K562 (cell line): ENCODE results near the gene PDE11A. TPM values are rescaled to one million over a fixed set of nuclear protein-coding genes. Genes with fewer than 3 reads are reported as not detected.

Experiments used
- ATAC-seq: fragments of 200-7000 bp; cut with Tn5 transposase; 3 replicates; pipeline ENCODE4 v1.9.1; 2020; ENCODE audit warnings: moderate library complexity
- BruUV-seq: library from RNA; stranded (reverse); fragments of 400-500 nt; replicated peaks from 2 replicates; lab custom pipeline; 2021; lab: Mats Ljungman, UMichigan
- CTCF ChIA-PET: fragments of 300-600 bp; formaldehyde crosslinking; extraction: SDS; loops from one replicate; lab custom pipeline; 2021; ENCODE audit warnings: low intra/inter-chr PET ratio; lab: Yijun Ruan, JAX
- POLR2A ChIA-PET: fragments of 300-600, 350-650 bp; sonication (Branson Sonifier 250); formaldehyde crosslinking; extraction: SDS; loops from one replicate; lab custom pipeline; 2021; ENCODE audit warnings: antibody characterized with exemption, inconsistent platforms; lab: Yijun Ruan, JAX
- DNase-seq, 4 experiments: peaks; one replicate each; pipeline versions ENCODE4 v3.0.0 to v3.0.0-alpha.2; 2011 to 2018; ENCODE audit warnings: low spot score in 3 of 4, mixed read lengths in 3 of 4; ENCODE audit errors: extremely low read depth in 1 of 4
- FAIRE-seq: peaks from 2 replicates; lab custom pipeline; 2011; peaks lifted over from hg19 to GRCh38; lab: Jason Lieb, UNC
- H2AFZ ChIP-seq: 2 replicates; pipeline ENCODE4 v1.6.0; 2011; ENCODE audit warnings: low read depth, low read length, control low read depth, inconsistent platforms
- H3K27ac ChIP-seq: fragments of 200-600 bp; 3 replicates; pipeline ENCODE4 v1.8.0; 2011; ENCODE audit warnings: low read depth, mild to moderate bottlenecking, control low read depth, inconsistent platforms, low read length, moderate library complexity, mixed read lengths; ENCODE audit errors: extremely low read depth
- H3K27me3 ChIP-seq, 2 experiments: fragments of 300-600 bp in 1 of 2; 2 replicates in 1 of 2; 3 replicates in 1 of 2; pipeline versions ENCODE4 v1.6.0 to v1.8.0; 2011; ENCODE audit warnings: inconsistent platforms in 2 of 2, low read length in 2 of 2, mild to moderate bottlenecking in 1 of 2, mixed read lengths in 1 of 2, moderate library complexity in 1 of 2; ENCODE audit not compliant: control insufficient read depth in 2 of 2, insufficient read depth in 2 of 2
- H3K36me3 ChIP-seq: fragments of 300-600 bp; 3 replicates; pipeline ENCODE4 v1.8.0; 2011; ENCODE audit warnings: mild to moderate bottlenecking, low read length, inconsistent platforms; ENCODE audit not compliant: control insufficient read depth, insufficient read depth
- H3K4me1 ChIP-seq, 2 experiments: fragments of 200-600 bp in 1 of 2; replicated peaks in 1 of 2; 2 replicates in 1 of 2; 3 replicates in 1 of 2; pipeline versions ENCODE4 v1.5.1 to v1.8.0; 2011; ENCODE audit warnings: inconsistent platforms in 2 of 2, low read length in 2 of 2, mild to moderate bottlenecking in 1 of 2, mixed read lengths in 1 of 2, moderate library complexity in 1 of 2; ENCODE audit not compliant: control insufficient read depth in 2 of 2, insufficient read depth in 2 of 2
- H3K4me2 ChIP-seq: 2 replicates; pipeline ENCODE4 v1.6.1; 2011; ENCODE audit warnings: low read length, control low read depth, inconsistent platforms, mixed read lengths; ENCODE audit not compliant: insufficient read depth
- H3K4me3 ChIP-seq: fragments of 200-600 bp; sonication (generic), shearing (Covaris generic); 2 replicates; pipeline ENCODE4 v1.5.1; 2016; ENCODE audit warnings: control low read depth, inconsistent platforms
- H3K79me2 ChIP-seq: fragments of 200-600 bp; 3 replicates; pipeline ENCODE4 v1.8.0; 2011; ENCODE audit warnings: low read length, inconsistent platforms; ENCODE audit not compliant: control insufficient read depth, insufficient read depth
- H3K9ac ChIP-seq, 2 experiments: 2 replicates each; pipeline versions ENCODE4 v1.6.0 to v1.6.1; 2011; ENCODE audit warnings: low read depth in 2 of 2, low read length in 2 of 2, control low read depth in 1 of 2, inconsistent platforms in 1 of 2, mild to moderate bottlenecking in 1 of 2, mixed read lengths in 1 of 2; ENCODE audit not compliant: insufficient read depth in 1 of 2
- H3K9me1 ChIP-seq: one replicate; pipeline ENCODE4 v1.6.0; 2011; ENCODE audit warnings: inconsistent platforms, mild to moderate bottlenecking, low read length, moderate library complexity; ENCODE audit not compliant: control insufficient read depth, insufficient read depth
- H3K9me3 ChIP-seq: replicated peaks from 2 replicates; pipeline ENCODE4 v1.5.1; 2011; ENCODE audit warnings: low read depth, low read length, inconsistent platforms; ENCODE audit not compliant: control insufficient read depth, insufficient read depth
- H4K20me1 ChIP-seq: replicated peaks from 2 replicates; pipeline ENCODE4 v1.6.1; 2011; ENCODE audit warnings: low read length, inconsistent platforms, mixed read lengths; ENCODE audit not compliant: control insufficient read depth, insufficient read depth
- C11orf30 ChIP-seq: fragments of 450-650 bp; IDR thresholded peaks from 2 replicates; pipeline ENCODE4 v1.6.1; 2016; ENCODE audit warnings: low read depth, mild to moderate bottlenecking
- CXXC5 ChIP-seq: fragments of 250-450 bp; sonication (Bioruptor Pico); IDR thresholded peaks from 2 replicates; pipeline ENCODE4 v1.8.0; 2022; ENCODE audit warnings: inconsistent platforms, mild to moderate bottlenecking, moderate library complexity
- HNRNPK ChIP-seq: fragments of 200-400 bp; formaldehyde crosslinking; IDR thresholded peaks from one replicate; pipeline ENCODE4 v1.6.1; 2018; ENCODE audit warnings: mild to moderate bottlenecking, low read depth, low read length; ENCODE audit not compliant: poor library complexity, severe bottlenecking
- LCOR ChIP-seq: sonication (generic); formaldehyde crosslinking; IDR thresholded peaks from 2 replicates; pipeline ENCODE4 v1.8.0; 2022; ENCODE audit warnings: mild to moderate bottlenecking, missing genetic modification reagents
- MAFF ChIP-seq: IDR thresholded peaks from 2 replicates; pipeline ENCODE4 v1.6.1; 2012; ENCODE audit warnings: low read length, improper control_type of control experiment
- MAFG ChIP-seq: fragments of 450-650 bp; conservative IDR thresholded peaks from 2 replicates; pipeline ENCODE4 v1.6.1; 2016; ENCODE audit warnings: missing genetic modification characterization, missing compliant biosample characterization
- MAFK ChIP-seq: IDR thresholded peaks from 2 replicates; pipeline ENCODE4 v1.6.1; 2011; ENCODE audit warnings: low read length, improper control_type of control experiment
- ZNF316 ChIP-seq: fragments of 450-650 bp; IDR thresholded peaks from 2 replicates; pipeline ENCODE4 v1.6.1; 2016
- WGBS: fragments of 100-300 bp; shearing (Covaris generic); methylation state at CpG from one replicate; pipeline ENCODE4 v1.1.6; 2016; ENCODE audit warnings: low coverage, mixed read lengths; ENCODE audit not compliant: insufficient coverage; ENCODE audit errors: missing lambda C conversion rate; 5-methylcytosine and 5-hydroxymethylcytosine counted together
- in situ Hi-C: fragments of 300-500 bp; cut with MboI; formaldehyde crosslinking; loops from 4 replicates; pipeline ENCODE4 v1.15.0; 2018; ENCODE audit warnings: inconsistent platforms, mixed read lengths
- intact Hi-C: fragments of 100-400 bp; cut with micrococcal nuclease; formaldehyde crosslinking; loops from 2 replicates; pipeline ENCODE4 v1.14.2; 2022
- polyA plus RNA-seq, 8 experiments: library from polyadenylated mRNA; depleted of rRNA in 4 of 8; stranded (reverse) in 5 of 8; unstranded in 3 of 8; fragments of >200 nt; fragmentation: Nextera tagmentation in 2 of 8; fragmentation: Illumina TruSeq in 1 of 8; extraction: Ambion mirVana in 2 of 8; extraction: Trizol in 1 of 8; gene quantifications; 2 replicates each; pipeline versions ENCODE4 v1.2.1 to v1.2.3, GENCODE V29; 2011 to 2014; ENCODE audit warnings: inconsistent platforms in 1 of 8, missing spikeins in 1 of 8
- total RNA-seq, 7 experiments: library from RNA; depleted of rRNA in 6 of 7; stranded (reverse); fragments of >200 nt in 6 of 7; fragmentation: Illumina TruSeq in 2 of 7; extraction: Trizol in 2 of 7; gene quantifications; 2 replicates each; pipeline versions ENCODE4 v1.2.1 to v1.2.3, GENCODE V29; 2011 to 2021; ENCODE audit warnings: low replicate concordance in 1 of 7

Gene PDE11A
- total and polyA plus RNA-seq, 9 of the 15 experiments (the other 6 are each of a cell fraction or from before 2014, with no cell fraction given), result 3.2 to 22.1 (median 5.7) TPM

DNA sequence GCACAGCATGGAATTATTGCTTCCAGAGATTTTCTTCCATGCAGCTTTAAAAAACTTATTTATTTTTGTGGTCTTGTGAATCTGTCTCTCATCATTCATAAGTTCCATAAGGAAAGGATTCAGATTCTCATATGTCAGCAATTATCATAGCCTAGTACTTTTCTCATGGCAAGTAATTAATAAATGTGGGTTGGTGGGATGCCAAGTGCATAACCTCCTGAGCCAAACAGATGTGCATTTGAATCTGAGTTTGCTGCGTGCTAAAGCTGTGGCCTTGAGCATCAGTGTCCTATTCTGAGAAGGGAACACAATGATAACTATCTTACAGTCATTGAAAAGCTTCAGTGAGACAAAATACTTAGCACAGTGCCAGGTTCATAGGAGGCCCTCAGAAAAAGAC lies 331.9 kb downstream of the PDE11A start:
- 48% methylated on average over 1 of the region's 1 CpG for WGBS
- Histone ChIP-seq H2AFZ (peak overlapping the region; percentile 19; the same call in 1 of the 2 replicates), H4K20me1 (no peaks in the 10 kb centered on the region), H3K27ac (no peak overlapping the region), H3K4me2 (no peak overlapping the region), H3K9me3 (no peaks in the 10 kb centered on the region), H3K27me3 (no peaks in the 10 kb centered on the region)
- no TSS peak for BruUV-seq
- CTCF ChIA-PET, result no interaction called here
- DNase-seq, result no peak
- in situ Hi-C loops, result no loop called here
- TF ChIP-seq LCOR (CRISPR knock-in tag) (no peak), ZNF316 (peak; percentile 90), CXXC5 (no peak), MAFF (peak; percentile 77), C11orf30 (peak; percentile 78), MAFG (tag) (peak; percentile 79), MAFK (peak; percentile 70; the same call in 1 of the 2 replicates), HNRNPK (no peak)
- TF ChIP-seq, all 486 proteins: peak for 5
- ATAC-seq (no peak), FAIRE-seq (no peak)
- H3K9ac ChIP-seq, result no peak overlapping the region
- H3K36me3 ChIP-seq, result no peaks in the 10 kb centered on the region
- POLR2A ChIA-PET, result interaction anchor here (0.6 to 2.8 kb wide), 4 partner anchors 10 to 207 kb away, joined by 4 to 21 read pairs (median 6); no protein-coding TSS in a partner anchor
- H3K4me3 ChIP-seq, result no peak overlapping the region
- H3K4me1 ChIP-seq, result peaks cover 0 to 22% of the 10 kb centered on the region in 2 experiments; a peak in 4 of 5 replicates
- H3K9me1 ChIP-seq, result no peaks in the 10 kb centered on the region
- H3K79me2 ChIP-seq, result no peaks in the 10 kb centered on the region
- intact Hi-C loops, result no loop called here
